ENCODE measurements around the gene AFP.

GRCh38 chr4:73487233-73487632 is 51.2 kb downstream of the AFP start:
- no peak for TF ChIP-seq POLR2A (IDR thresholded peaks at IDR 0.05)
- TF ChIP-seq, protein P1, sequence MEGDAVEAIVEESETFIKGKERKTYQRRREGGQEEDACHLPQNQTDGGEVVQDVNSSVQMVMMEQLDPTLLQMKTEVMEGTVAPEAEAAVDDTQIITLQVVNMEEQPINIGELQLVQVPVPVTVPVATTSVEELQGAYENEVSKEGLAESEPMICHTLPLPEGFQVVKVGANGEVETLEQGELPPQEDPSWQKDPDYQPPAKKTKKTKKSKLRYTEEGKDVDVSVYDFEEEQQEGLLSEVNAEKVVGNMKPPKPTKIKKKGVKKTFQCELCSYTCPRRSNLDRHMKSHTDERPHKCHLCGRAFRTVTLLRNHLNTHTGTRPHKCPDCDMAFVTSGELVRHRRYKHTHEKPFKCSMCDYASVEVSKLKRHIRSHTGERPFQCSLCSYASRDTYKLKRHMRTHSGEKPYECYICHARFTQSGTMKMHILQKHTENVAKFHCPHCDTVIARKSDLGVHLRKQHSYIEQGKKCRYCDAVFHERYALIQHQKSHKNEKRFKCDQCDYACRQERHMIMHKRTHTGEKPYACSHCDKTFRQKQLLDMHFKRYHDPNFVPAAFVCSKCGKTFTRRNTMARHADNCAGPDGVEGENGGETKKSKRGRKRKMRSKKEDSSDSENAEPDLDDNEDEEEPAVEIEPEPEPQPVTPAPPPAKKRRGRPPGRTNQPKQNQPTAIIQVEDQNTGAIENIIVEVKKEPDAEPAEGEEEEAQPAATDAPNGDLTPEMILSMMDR (IDR thresholded peaks at IDR 0.05) = no peak
